BJ (cell line): ENCODE results near the gene DCD. TPM values are rescaled to one million over a fixed set of nuclear protein-coding genes. Genes with fewer than 3 reads are reported as not detected.

Experiments
- CTCF ChIA-PET: fragments of 350-600 bp; formaldehyde crosslinking; extraction: SDS; loops from one replicate; lab custom pipeline; 2021; ENCODE audit warnings: antibody characterized with exemption, inconsistent platforms; lab: Yijun Ruan, JAX
- POLR2A ChIA-PET: fragments of 300-600 bp; sonication (Branson Sonifier 250); formaldehyde crosslinking; extraction: SDS; loops from one replicate; lab custom pipeline; 2021; ENCODE audit warnings: antibody characterized with exemption; lab: Charles Lee
- DNase-seq: peaks from one replicate; pipeline ENCODE4 v3.0.0-alpha.2; 2011; ENCODE audit warnings: low read depth
- H3K27me3 ChIP-seq: 2 replicates; pipeline ENCODE4 v1.6.0; 2011; ENCODE audit warnings: low read length; ENCODE audit not compliant: control insufficient read depth, insufficient read depth
- H3K36me3 ChIP-seq: 2 replicates; pipeline ENCODE4 v1.5.1; 2011; ENCODE audit warnings: low read length; ENCODE audit not compliant: control insufficient read depth, insufficient read depth
- H3K4me3 ChIP-seq: 2 replicates; pipeline ENCODE4 v1.5.1; 2011; ENCODE audit warnings: low read depth, mild to moderate bottlenecking, control low read depth, low read length
- polyA plus RNA-seq: library from polyadenylated mRNA; depleted of rRNA; stranded (reverse); fragments of >200 nt; gene quantifications from 2 replicates; pipeline ENCODE4 v1.2.3, GENCODE V29; 2011
- TF ChIP-seq, protein P1 (sequence below): IDR thresholded peaks from 2 replicates; pipeline ENCODE4 v1.5.1; 2011; ENCODE audit warnings: low read depth, mild to moderate bottlenecking, control low read depth, inconsistent platforms, low read length, moderate library complexity; ENCODE audit not compliant: insufficient read depth

The DCD gene
- polyA plus RNA-seq, 1 experiment = not detected

DNA sequence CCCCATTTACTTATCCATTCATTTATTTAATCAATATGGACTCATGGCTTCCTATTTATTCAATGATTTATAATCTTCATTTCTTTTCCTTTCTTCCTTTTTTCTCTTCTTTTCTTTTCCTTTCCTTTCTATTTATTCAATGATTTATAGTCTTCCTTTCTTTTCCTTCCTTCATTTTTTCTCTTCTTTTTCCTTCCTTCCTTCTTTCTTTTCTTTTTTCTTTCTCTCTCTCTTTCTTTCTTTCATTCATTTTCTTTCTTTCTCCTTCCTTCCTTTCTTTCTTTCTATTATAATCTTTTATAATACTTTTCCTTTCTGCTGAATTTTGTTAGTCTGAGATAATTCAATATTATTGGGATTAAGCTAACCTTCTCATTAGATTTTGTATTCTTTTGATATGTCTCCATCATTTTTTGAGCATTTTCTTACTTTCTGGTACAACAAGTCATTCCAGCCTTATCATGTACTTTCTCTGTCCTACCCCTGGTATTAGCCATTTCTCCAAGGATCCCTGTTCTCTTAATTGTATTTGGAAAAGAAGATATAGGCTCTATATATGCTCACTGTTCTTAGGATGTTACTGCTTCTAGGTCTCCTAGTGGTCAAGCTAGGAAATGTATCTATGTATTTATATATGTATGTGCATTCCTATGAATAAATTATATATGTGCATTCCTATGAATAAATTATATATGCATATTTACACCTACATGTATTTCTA is 25.5 kb downstream of the DCD start:
- no peak overlapping the region for H3K4me3 ChIP-seq
- no peaks in the 10 kb centered on the region for H3K36me3 ChIP-seq
- ChIA-PET POLR2A (no interaction called here), CTCF (interaction anchor here (0.6 to 1.0 kb wide), 2 partner anchors 11 to 20 kb away, joined by 3 to 4 read pairs; no protein-coding TSS in a partner anchor)
- DNase-seq = no peak
- TF ChIP-seq, protein P1, sequence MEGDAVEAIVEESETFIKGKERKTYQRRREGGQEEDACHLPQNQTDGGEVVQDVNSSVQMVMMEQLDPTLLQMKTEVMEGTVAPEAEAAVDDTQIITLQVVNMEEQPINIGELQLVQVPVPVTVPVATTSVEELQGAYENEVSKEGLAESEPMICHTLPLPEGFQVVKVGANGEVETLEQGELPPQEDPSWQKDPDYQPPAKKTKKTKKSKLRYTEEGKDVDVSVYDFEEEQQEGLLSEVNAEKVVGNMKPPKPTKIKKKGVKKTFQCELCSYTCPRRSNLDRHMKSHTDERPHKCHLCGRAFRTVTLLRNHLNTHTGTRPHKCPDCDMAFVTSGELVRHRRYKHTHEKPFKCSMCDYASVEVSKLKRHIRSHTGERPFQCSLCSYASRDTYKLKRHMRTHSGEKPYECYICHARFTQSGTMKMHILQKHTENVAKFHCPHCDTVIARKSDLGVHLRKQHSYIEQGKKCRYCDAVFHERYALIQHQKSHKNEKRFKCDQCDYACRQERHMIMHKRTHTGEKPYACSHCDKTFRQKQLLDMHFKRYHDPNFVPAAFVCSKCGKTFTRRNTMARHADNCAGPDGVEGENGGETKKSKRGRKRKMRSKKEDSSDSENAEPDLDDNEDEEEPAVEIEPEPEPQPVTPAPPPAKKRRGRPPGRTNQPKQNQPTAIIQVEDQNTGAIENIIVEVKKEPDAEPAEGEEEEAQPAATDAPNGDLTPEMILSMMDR = no peak
- H3K27me3 ChIP-seq = 0 out of 2 replicates have a peak, but pooled peaks cover 1% of the 10 kb centered on the region

DNA sequence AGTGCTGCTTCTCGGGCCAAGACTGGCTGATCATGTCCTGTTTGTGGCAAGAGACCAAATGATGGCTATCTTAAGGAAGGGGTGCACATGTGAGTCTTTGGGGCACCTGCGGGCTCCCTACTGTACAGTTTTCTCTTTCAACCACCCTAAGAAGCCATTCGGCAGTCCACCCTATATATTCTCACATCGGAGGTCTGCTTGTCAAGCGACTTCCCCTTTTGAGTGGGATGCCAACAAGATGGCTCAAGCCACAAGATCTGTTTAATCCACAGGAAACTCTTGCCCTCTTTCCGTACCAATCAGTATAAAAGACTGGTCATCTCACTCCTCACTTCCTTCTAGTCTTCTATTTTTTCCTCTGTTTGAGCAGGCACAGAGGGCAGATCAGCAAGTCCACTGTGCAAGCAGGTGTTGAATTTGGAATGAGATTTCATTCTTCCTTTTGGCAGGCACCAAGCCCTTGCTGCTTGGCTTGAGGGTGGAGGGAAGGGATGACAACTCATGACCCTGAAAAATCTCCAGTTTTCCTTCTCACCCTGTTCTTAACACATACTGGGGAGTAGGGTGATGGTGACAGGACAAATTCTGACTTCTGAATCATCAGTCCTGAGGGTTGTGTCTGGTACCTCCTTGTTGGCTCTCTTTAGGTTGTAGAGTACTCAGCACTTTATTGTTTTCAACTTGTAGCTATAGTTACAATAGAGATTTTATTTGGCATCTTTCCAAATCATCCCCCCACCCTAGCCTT is 31.1 kb downstream of the DCD start:
- CTCF ChIA-PET = no interaction called here
- Histone ChIP-seq H3K4me3 (no peak overlapping the region), H3K27me3 (no peaks in the 10 kb centered on the region), H3K36me3 (no peaks in the 10 kb centered on the region)
- POLR2A ChIA-PET = no interaction called here
- no peak for DNase-seq
- TF ChIP-seq, protein P1 = no peak

DNA sequence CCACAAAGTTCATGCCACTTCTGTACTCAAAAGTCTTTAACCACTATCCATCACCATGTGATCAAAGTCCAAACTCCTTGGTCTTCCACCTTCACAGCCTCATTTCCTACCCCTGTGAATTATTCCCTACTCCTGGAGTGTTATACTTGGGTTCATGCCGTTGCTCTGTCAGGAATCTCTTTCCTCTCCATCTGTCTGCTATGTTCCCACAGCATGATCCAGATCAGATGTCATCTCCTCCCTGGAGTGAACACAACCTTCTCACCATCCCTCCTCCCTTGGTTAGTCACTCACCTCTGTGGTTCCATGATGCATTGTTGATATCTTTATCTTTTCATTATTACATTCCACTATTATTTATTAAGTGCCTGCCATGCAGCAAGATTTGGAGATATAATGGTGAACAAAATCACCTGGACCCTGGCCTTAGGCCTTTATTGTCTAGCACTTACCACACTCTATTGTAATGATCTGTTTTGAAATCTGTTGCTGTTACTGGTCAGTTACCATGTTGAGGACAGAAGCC is 35.9 kb downstream of the DCD start:
- DNase-seq = no peak
- CTCF ChIA-PET = interaction anchor here (1.3 to 1.4 kb wide), 2 partner anchors 8 to 9 kb away, joined by 3 read pairs; no protein-coding TSS in a partner anchor

DNA sequence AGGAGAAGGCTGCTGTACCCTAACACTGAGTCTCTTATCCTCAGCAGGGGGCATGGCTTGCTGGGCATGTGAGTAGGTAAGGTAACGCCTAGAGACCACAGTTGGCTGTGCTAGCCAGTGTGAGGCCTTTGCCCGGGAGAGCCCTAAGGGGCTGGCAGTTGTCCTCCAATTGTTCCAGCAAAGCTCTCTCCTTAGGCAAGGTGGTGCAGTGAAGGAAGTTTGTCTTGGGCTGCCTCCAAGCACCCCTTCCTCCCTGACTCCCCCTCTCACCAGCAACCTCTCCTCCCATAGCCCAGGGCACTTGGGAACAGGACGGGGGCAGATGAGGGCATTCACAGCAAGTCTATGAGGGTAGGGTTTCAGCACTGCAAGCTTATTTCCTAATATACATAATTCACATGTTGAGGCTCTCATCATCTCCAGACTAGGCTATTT is 36.4 kb downstream of the DCD start:
- CTCF ChIA-PET = interaction anchor here (0.6 to 1.2 kb wide), 2 partner anchors 11 to 15 kb away, joined by 3 to 4 read pairs; no protein-coding TSS in a partner anchor
- no peak overlapping the region for H3K4me3 ChIP-seq
- no peak for DNase-seq
- POLR2A ChIA-PET = no interaction called here
- TF ChIP-seq, protein P1 = no peak
- no peaks in the 10 kb centered on the region for H3K36me3 ChIP-seq
- H3K27me3 ChIP-seq = no peaks in the 10 kb centered on the region; the same call in none of the 2 replicates

More for the DNA sequence above, 35.9 kb downstream of the DCD start:
- Histone ChIP-seq H3K36me3 (no peaks in the 10 kb centered on the region), H3K4me3 (no peak overlapping the region), H3K27me3 (no peaks in the 10 kb centered on the region; the same call in none of the 2 replicates)
- TF ChIP-seq, protein P1 = no peak
- POLR2A ChIA-PET = no interaction called here

DNA sequence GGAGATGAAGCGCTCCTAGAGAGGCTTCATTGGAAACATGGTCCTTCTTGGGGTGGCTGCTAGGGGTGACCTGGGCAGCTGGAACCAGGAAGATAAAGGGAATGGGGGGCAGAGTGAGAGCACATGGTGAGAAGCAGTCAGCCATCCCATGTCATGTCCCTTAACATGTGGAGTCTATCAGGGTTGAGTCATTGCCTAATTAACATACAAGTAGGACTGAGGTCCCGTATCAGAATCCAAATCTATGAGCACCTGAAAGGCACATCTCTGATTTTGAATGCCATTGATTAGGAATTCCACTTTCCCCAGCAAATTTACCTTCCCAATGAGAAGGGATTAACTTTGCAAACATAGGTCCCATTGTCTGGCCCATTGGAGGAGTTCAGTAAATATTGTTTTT is 39.4 kb downstream of the DCD start:
- DNase-seq = no peak
- CTCF ChIA-PET = interaction anchor here (1.3 to 4.0 kb wide), 3 partner anchors 9 to 29 kb away, joined by 4 to 15 read pairs (median 7); no protein-coding TSS in a partner anchor
- TF ChIP-seq, protein P1 = no peak
- POLR2A ChIA-PET = no interaction called here
- no peaks in the 10 kb centered on the region for H3K36me3 ChIP-seq
- no peak overlapping the region for H3K4me3 ChIP-seq
- H3K27me3 ChIP-seq = no peaks in the 10 kb centered on the region; the same call in none of the 2 replicates
